HCT116 (cell line): ENCODE measurements around the gene RPS29. TPM values are rescaled to one million over a fixed set of nuclear protein-coding genes. Genes with fewer than 3 reads are reported as not detected.

Experiments
- ATAC-seq: fragments of 200-7000 bp; cut with Tn5 transposase; 2 replicates; pipeline ENCODE4 v1.9.1; 2020; ENCODE audit warnings: mild to moderate bottlenecking, moderate library complexity
- BruUV-seq: library from RNA; stranded (reverse); fragments of 400-500 nt; replicated peaks from 2 replicates; lab custom pipeline; 2021; lab: Mats Ljungman, UMichigan
- CTCF ChIA-PET: fragments of 300-600 bp; sonication (Branson Sonifier 250); formaldehyde crosslinking; loops from one replicate; lab custom pipeline; 2021; ENCODE audit warnings: antibody characterized with exemption; lab: Charles Lee
- POLR2A ChIA-PET: fragments of 300-600, 350-600 bp; sonication (Branson Sonifier 250); formaldehyde crosslinking; loops from one replicate; lab custom pipeline; 2021; ENCODE audit warnings: antibody characterized with exemption; lab: Charles Lee
- RAD21 ChIA-PET, 2 experiments: fragments of 300-600 bp; sonication (Branson Sonifier 250); formaldehyde crosslinking; loops; one replicate each; lab custom pipeline; 2023; ENCODE audit warnings: low total read pairs in 2 of 2; ENCODE audit not compliant: uncharacterized antibody in 2 of 2, unreplicated experiment in 2 of 2, low non-redundant PET in 1 of 2; lab: Charles Lee
- DNase-seq: peaks from one replicate; pipeline ENCODE4 v3.0.0-alpha.2; 2010; ENCODE audit warnings: low read depth, low spot score
- H2AFZ ChIP-seq: fragments of 200-600 bp; shearing (Covaris generic), sonication (generic); 2 replicates; pipeline ENCODE4 v1.6.1; 2017; ENCODE audit warnings: low read depth, mixed run types, mixed read lengths, antibody characterized with exemption, low read length; ENCODE audit not compliant: poor library complexity, severe bottlenecking
- H3K27ac ChIP-seq: 2 replicates; pipeline ENCODE4 v1.5.1; 2012; ENCODE audit warnings: low read depth, low read length
- H3K27me3 ChIP-seq: fragments of 200-600 bp; sonication (generic); 2 replicates; pipeline ENCODE4 v1.6.1; 2016; ENCODE audit warnings: mixed run types, low read length, mixed read lengths; ENCODE audit not compliant: insufficient read depth
- H3K36me3 ChIP-seq, 2 experiments: fragments of 200-500 bp in 1 of 2; fragments of 200-600 bp in 1 of 2; sonication (Bioruptor generic) in 1 of 2; sonication (generic) in 1 of 2; 2 replicates each; pipeline versions ENCODE4 v1.5.1 to v1.6.1; 2014 to 2016; ENCODE audit warnings: low read length in 2 of 2, inconsistent platforms in 1 of 2, mixed read lengths in 1 of 2, mixed run types in 1 of 2; ENCODE audit not compliant: insufficient read depth in 2 of 2, control insufficient read depth in 1 of 2
- H3K4me1 ChIP-seq, 2 experiments: fragments of 200-600 bp in 1 of 2; sonication (generic) in 1 of 2; 2 replicates each; pipeline versions ENCODE4 v1.5.1 to v1.6.1; 2012 to 2017; ENCODE audit warnings: low read length in 2 of 2, inconsistent platforms in 1 of 2, mild to moderate bottlenecking in 1 of 2, mixed read lengths in 1 of 2, mixed run types in 1 of 2, moderate library complexity in 1 of 2; ENCODE audit not compliant: insufficient read depth in 2 of 2, control insufficient read depth in 1 of 2
- H3K4me2 ChIP-seq: fragments of 200-600 bp; sonication (generic); 2 replicates; pipeline ENCODE4 v1.6.1; 2017; ENCODE audit warnings: mixed run types, low read length, mixed read lengths
- H3K4me3 ChIP-seq, 2 experiments: fragments of 200-600 bp in 1 of 2; sonication (generic) in 1 of 2; replicated peaks in 1 of 2; 2 replicates each; pipeline ENCODE4 v1.5.1; 2011 to 2016; ENCODE audit warnings: low read length in 2 of 2, control low read depth in 1 of 2, low read depth in 1 of 2, mild to moderate bottlenecking in 1 of 2, mixed read lengths in 1 of 2, mixed run types in 1 of 2
- H3K79me2 ChIP-seq: fragments of 200-600 bp; sonication (generic); 2 replicates; pipeline ENCODE4 v1.6.1; 2017; ENCODE audit warnings: mild to moderate bottlenecking, mixed run types, low read length, moderate library complexity, mixed read lengths; ENCODE audit not compliant: insufficient read depth
- H3K9ac ChIP-seq: fragments of 200-600 bp; sonication (generic); 2 replicates; pipeline ENCODE4 v1.6.1; 2016; ENCODE audit warnings: low read length, mixed read lengths
- H3K9me2 ChIP-seq: fragments of 200-600 bp; sonication (generic), shearing (Covaris generic); 2 replicates; pipeline ENCODE4 v1.6.1; 2017; ENCODE audit warnings: mixed run types, mild to moderate bottlenecking, moderate library complexity; ENCODE audit not compliant: insufficient read depth
- H3K9me3 ChIP-seq, 2 experiments: fragments of 200-500 bp in 1 of 2; fragments of 200-600 bp in 1 of 2; sonication (Bioruptor generic) in 1 of 2; sonication (generic) in 1 of 2; 2 replicates each; pipeline ENCODE4 v1.6.1; 2014 to 2017; ENCODE audit warnings: low read length in 2 of 2, mixed read lengths in 2 of 2, inconsistent platforms in 1 of 2, low read depth in 1 of 2, mild to moderate bottlenecking in 1 of 2, mixed run types in 1 of 2, moderate library complexity in 1 of 2; ENCODE audit not compliant: control insufficient read depth in 1 of 2, insufficient read depth in 1 of 2
- H4K20me1 ChIP-seq: fragments of 200-600 bp; sonication (generic), shearing (Covaris generic); 2 replicates; pipeline ENCODE4 v1.6.1; 2017; ENCODE audit warnings: mixed run types, mild to moderate bottlenecking, moderate library complexity; ENCODE audit not compliant: insufficient read depth
- ATF3 ChIP-seq: IDR thresholded peaks from 2 replicates; pipeline ENCODE4 v1.6.1; 2012
- CEBPB ChIP-seq: IDR thresholded peaks from 2 replicates; pipeline ENCODE4 v1.6.1; 2012; ENCODE audit warnings: low read depth
- ELF1 ChIP-seq: IDR thresholded peaks from 2 replicates; pipeline ENCODE4 v1.6.1; 2012; ENCODE audit warnings: low read depth, borderline replicate concordance
- FOSL1 ChIP-seq: IDR thresholded peaks from 2 replicates; pipeline ENCODE4 v1.6.1; 2012; ENCODE audit warnings: low read depth
- POLR2AphosphoS5 ChIP-seq: IDR thresholded peaks from 2 replicates; pipeline ENCODE4 v1.6.1; 2011; ENCODE audit warnings: mild to moderate bottlenecking, low read depth, low read length, moderate library complexity
- RAD21 ChIP-seq: IDR thresholded peaks from 2 replicates; pipeline ENCODE4 v1.6.1; 2012; ENCODE audit warnings: low read depth, mild to moderate bottlenecking
- REST ChIP-seq: IDR thresholded peaks from 2 replicates; pipeline ENCODE4 v1.6.1; 2012; ENCODE audit warnings: low read depth
- YY1 ChIP-seq: IDR thresholded peaks from 2 replicates; pipeline ENCODE4 v1.6.1; 2011; ENCODE audit warnings: low read length, low read depth, moderate library complexity, mild to moderate bottlenecking; ENCODE audit not compliant: insufficient replicate concordance; ENCODE audit errors: extremely low read depth
- ZBTB33 ChIP-seq: IDR thresholded peaks from 2 replicates; pipeline ENCODE4 v1.6.1; 2011; ENCODE audit warnings: mild to moderate bottlenecking, low read length, moderate library complexity; ENCODE audit not compliant: insufficient replicate concordance; ENCODE audit errors: extremely low read depth
- ZNF274 ChIP-seq: fragments of 200-500 bp; sonication (Bioruptor generic); IDR thresholded peaks from 2 replicates; pipeline ENCODE4 v1.6.1; 2014; ENCODE audit warnings: mild to moderate bottlenecking, low read depth, low read length, inconsistent platforms
- intact Hi-C: fragments of 100-400 bp; cut with micrococcal nuclease; formaldehyde crosslinking; loops from 2 replicates; pipeline ENCODE4 v1.10.0; 2022
- total RNA-seq: library from RNA; stranded (reverse); gene quantifications from one replicate; pipeline ENCODE4 v1.2.1, GENCODE V29; 2021; ENCODE audit not compliant: unreplicated experiment

RPS29 gene
- total RNA-seq, 1 experiment from 2014 or later, result 1,825 TPM

GRCh38 chr14:49623941-49624839, 38.0 kb upstream of the RPS29 start:
- intact Hi-C loops, result loop anchor here (5.0 kb wide), 1 partner anchor 493 kb away; the partner anchor contains the start of gene VCPKMT
- no peak overlapping the region for H2AFZ ChIP-seq
- no TSS peak for BruUV-seq
- H4K20me1 ChIP-seq, result 0 out of 2 replicates have a peak, but pooled peaks cover 4% of the 10 kb centered on the region
- DNase-seq (no peak), ATAC-seq (no peak)
- TF ChIP-seq ZNF274 (no peak), POLR2AphosphoS5 (peak; percentile 27; the same call in 1 of the 2 replicates), RAD21 (no peak)
- H3K4me3 ChIP-seq, result no peak overlapping the region
- RAD21 ChIA-PET, result no interaction called here
- H3K27ac ChIP-seq, result no peak overlapping the region
- peaks cover 8 to 20% of the 10 kb centered on the region in 2 experiments; a peak in 3 of 4 replicates for H3K4me1 ChIP-seq
- CTCF ChIA-PET, result interaction anchor here (1.0 to 2.2 kb wide), 3 partner anchors 10 to 238 kb away, joined by 3 to 7 read pairs (median 4); partner anchors contain the start of gene NEMF
- no peaks in the 10 kb centered on the region for H3K9me2 ChIP-seq
- H3K9ac ChIP-seq, result no peak overlapping the region
- H3K4me2 ChIP-seq, result no peak overlapping the region
- H3K36me3 ChIP-seq, result peaks cover 4 to 9% of the 10 kb centered on the region in 2 experiments; a peak in 3 of 4 replicates
- no peaks in the 10 kb centered on the region for H3K27me3 ChIP-seq
- POLR2A ChIA-PET, result interaction anchor here (1.8 kb wide), 1 partner anchor 10 kb away, joined by 6 read pairs; no protein-coding TSS in a partner anchor
- H3K9me3 ChIP-seq, result no peaks in the 10 kb centered on the region
- H3K79me2 ChIP-seq, result peaks cover 76% of the 10 kb centered on the region

GRCh38 chr14:49623387-49623786, 37.2 kb upstream of the RPS29 start:
- Histone ChIP-seq H3K4me1 (peaks cover 8 to 24% of the 10 kb centered on the region in 2 experiments; a peak in 3 of 4 replicates), H3K4me2 (no peak overlapping the region), H3K79me2 (peaks cover 76% of the 10 kb centered on the region), H3K36me3 (peaks cover 11 to 12% of the 10 kb centered on the region in 2 experiments; a peak in 3 of 4 replicates), H2AFZ (no peak overlapping the region), H3K9ac (no peak overlapping the region), H3K4me3 (no peak overlapping the region), H3K9me3 (no peaks in the 10 kb centered on the region), H3K9me2 (no peaks in the 10 kb centered on the region), H3K27me3 (no peaks in the 10 kb centered on the region), H4K20me1 (0 out of 2 replicates have a peak, but pooled peaks cover 4% of the 10 kb centered on the region), H3K27ac (no peak overlapping the region)
- DNase-seq (no peak), ATAC-seq (no peak)
- ChIA-PET POLR2A (interaction anchor here (1.8 kb wide), 1 partner anchor 11 kb away, joined by 6 read pairs; no protein-coding TSS in a partner anchor), RAD21 (no interaction called here), CTCF (interaction anchor here (2.2 kb wide), 1 partner anchor 11 kb away, joined by 7 read pairs; no protein-coding TSS in a partner anchor)
- BruUV-seq, result no TSS peak
- intact Hi-C loops, result loop anchor here (5.0 kb wide), 1 partner anchor 494 kb away; the partner anchor contains the start of gene VCPKMT
- TF ChIP-seq ELF1, result no peak
- no peak for TF ChIP-seq RAD21
- no peak for TF ChIP-seq ZNF274
- no peak for TF ChIP-seq ATF3
- no peak for TF ChIP-seq REST
- no peak for TF ChIP-seq CEBPB
- no peak for TF ChIP-seq YY1
- TF ChIP-seq FOSL1, result no peak
- TF ChIP-seq ZBTB33, result no peak
